GM20000 (cell line): ENCODE measurements around the gene ZNF740.

Experiments
- DNase-seq: peaks from one replicate; pipeline ENCODE4 v3.0.0; 2012; ENCODE audit warnings: low spot score
- CTCF ChIP-seq: IDR thresholded peaks from 2 replicates; pipeline ENCODE4 v1.5.1; 2012; ENCODE audit warnings: mild to moderate bottlenecking, control low read depth; ENCODE audit errors: extremely low read depth, missing control alignments

ZNF740 gene

GRCh38 chr12:53221203-53222080 lies 40.9 kb downstream of the ZNF740 start:
- no peak for TF ChIP-seq CTCF
- peak; percentile 88 for DNase-seq

- TF ChIP-seq CTCF, result no peak
- peak; percentile 55 for DNase-seq
These were observed 41.7 kb downstream of the ZNF740 start for GRCh38 chr12:53222170-53222721.

- TF ChIP-seq CTCF, result no peak
- no peak for DNase-seq
These were observed 42.3 kb downstream of the ZNF740 start for GRCh38 chr12:53222806-53223261.

GRCh38 chr12:53223389-53224060 lies 43.0 kb downstream of the ZNF740 start:
- no peak for DNase-seq
- TF ChIP-seq CTCF, result no peak

- no peak for DNase-seq
- TF ChIP-seq CTCF, result no peak
These were observed 43.8 kb downstream of the ZNF740 start for GRCh38 chr12:53224061-53224896.

- TF ChIP-seq CTCF, result no peak
- DNase-seq, result no peak
These were observed 44.5 kb downstream of the ZNF740 start for GRCh38 chr12:53224897-53225634.
